GM10266 (cell line): ENCODE measurements around the gene LY6G6D.
A peak's percentile ranks its signal among the peaks of the same experiment; 100 is the strongest.

Experiments
- DNase-seq: peaks from one replicate; pipeline ENCODE4 v3.0.0; 2012; ENCODE audit errors: extremely low spot score
- TF ChIP-seq, protein P1 (sequence below): IDR thresholded peaks from 2 replicates; pipeline ENCODE4 v1.5.1; 2012; ENCODE audit warnings: mild to moderate bottlenecking, low read depth; ENCODE audit not compliant: control insufficient read depth, insufficient read depth; ENCODE audit errors: missing control alignments

The LY6G6D gene

DNA sequence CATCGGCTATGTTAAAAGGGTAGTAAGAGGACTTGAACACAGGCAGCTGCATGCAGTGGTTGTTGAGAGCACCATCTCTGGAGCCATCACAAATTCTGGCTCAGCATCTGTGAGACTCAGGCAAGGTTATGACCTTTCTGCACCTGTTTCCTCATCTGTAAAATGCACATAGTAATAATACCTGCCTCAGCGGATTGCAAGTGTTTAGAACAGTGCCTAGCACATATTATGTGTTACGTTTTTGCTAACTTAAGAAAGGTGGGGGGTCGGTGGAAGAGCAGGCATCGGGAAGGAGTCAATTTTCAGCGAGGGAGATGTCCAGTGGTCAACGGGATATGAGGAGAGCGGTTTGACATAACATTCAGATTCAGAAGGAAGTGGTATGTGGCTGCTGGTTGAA lies 37.2 kb upstream of the LY6G6D start:
- TF ChIP-seq, protein P1, sequence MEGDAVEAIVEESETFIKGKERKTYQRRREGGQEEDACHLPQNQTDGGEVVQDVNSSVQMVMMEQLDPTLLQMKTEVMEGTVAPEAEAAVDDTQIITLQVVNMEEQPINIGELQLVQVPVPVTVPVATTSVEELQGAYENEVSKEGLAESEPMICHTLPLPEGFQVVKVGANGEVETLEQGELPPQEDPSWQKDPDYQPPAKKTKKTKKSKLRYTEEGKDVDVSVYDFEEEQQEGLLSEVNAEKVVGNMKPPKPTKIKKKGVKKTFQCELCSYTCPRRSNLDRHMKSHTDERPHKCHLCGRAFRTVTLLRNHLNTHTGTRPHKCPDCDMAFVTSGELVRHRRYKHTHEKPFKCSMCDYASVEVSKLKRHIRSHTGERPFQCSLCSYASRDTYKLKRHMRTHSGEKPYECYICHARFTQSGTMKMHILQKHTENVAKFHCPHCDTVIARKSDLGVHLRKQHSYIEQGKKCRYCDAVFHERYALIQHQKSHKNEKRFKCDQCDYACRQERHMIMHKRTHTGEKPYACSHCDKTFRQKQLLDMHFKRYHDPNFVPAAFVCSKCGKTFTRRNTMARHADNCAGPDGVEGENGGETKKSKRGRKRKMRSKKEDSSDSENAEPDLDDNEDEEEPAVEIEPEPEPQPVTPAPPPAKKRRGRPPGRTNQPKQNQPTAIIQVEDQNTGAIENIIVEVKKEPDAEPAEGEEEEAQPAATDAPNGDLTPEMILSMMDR, result no peak
- no peak for DNase-seq

DNA sequence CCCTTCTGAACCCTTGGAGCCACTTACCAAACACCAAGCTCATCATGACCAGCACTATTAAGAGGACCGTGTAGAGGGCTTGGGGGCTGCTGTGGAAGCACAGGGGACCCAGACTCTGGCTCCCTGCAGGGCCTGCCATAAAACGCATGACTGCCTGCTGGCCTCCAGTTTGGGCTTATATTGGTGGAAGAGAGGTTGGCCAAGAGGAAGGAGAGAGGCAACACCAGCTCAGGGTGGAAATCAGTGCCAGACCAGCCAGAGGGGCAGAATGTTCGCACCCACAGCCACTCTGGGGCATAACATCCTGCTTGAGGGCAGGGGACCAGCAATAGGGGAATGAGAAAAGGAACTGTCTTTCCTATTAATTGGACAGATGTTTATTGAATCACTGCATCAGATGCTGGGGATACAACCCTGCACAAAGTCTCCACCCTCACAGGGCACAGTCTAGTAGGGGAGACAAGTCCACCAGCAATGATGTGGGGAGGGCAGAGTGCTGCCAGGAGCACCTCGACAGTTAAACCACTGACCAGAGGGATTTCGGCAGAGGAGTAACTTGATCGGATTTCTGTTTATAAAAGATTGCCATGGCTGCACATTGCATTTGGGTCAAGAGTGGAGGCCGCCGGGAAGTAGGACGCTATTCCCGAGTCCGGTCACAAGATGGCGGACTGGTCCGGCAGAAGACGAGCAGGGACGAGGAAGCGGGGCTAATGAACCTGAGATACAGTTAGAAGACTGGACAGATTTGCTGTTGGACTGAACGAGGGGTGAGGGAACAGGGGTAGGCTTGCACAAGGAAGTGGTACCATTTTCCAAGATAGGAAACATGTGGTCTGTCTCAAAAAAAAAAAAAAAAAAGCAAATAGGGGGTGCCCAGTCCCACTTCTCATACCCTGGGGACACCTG lies 34.7 kb upstream of the LY6G6D start, which contains the start of gene LY6G5C:
Gene LY6G5C (minus strand): TSS at position 842 of the 909 bp plus-strand sequence. CDS start 694 bp downstream, at position 148.
- peak; percentile 78 for DNase-seq
- TF ChIP-seq, protein P1, result peak; percentile 87

GRCh38 chr6:31681135-31681671 lies 33.9 kb upstream of the LY6G6D start:
- TF ChIP-seq, protein P1, result peak; percentile 31
- DNase-seq, result peak; percentile 62

- TF ChIP-seq, protein P1, result no peak
- no peak for DNase-seq
Measured at GRCh38 chr6:31683591-31683990, 31.6 kb upstream of the LY6G6D start.

GRCh38 chr6:31686483-31686882 lies 28.7 kb upstream of the LY6G6D start:
- TF ChIP-seq, protein P1, result no peak
- no peak for DNase-seq

DNA sequence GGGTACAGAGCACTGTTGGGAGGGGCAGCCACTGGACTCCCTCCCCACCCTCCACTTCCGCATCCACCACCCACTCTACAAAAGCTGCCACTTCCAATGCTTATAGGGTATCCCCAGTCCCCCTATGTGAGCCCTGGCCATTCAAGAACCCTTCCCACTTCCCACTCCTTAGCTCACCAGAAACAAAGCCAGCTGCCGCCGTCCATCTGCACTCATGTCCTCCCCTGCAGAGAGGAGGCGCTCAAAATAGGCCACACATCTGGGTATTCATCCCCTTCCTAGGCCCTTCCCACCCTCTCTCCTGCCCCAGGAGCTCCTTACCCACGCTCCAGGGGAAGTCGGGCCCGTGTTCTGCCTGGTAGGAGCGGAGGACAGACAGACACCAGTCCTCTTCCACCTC lies 27.8 kb upstream of the LY6G6D start:
- TF ChIP-seq, protein P1, result no peak
- DNase-seq, result no peak
